ENCODE results near the gene RBMX. TPM values are rescaled to one million over a fixed set of nuclear protein-coding genes. Genes with fewer than 3 reads are reported as not detected.
"Not testable (repeated sequence)": the region's sequence is repeated elsewhere in the genome, so short reads cannot be mapped to it uniquely, and the experiment has no call there.

The RBMX gene
- total RNA-seq, 1 donor from 2014 or later: 133 TPM

GRCh38 chrX:136896121-136896914 lies 15.8 kb upstream of the RBMX start:
- Histone ChIP-seq H3K4me1 (ENCODE audit: insufficient read depth, low read length) (no peaks in the 10 kb centered on the region), H3K9ac (ENCODE audit: low read length) (no peak overlapping the region), H3K27ac (ENCODE audit: low read depth, low read length) (no peak overlapping the region), H3K9me3 (ENCODE audit: insufficient read depth, low read depth, low read length) (no peaks in the 10 kb centered on the region), H3K27me3 (ENCODE audit: insufficient read depth, low read length) (no peaks in the 10 kb centered on the region), H3K79me2 (ENCODE audit: insufficient read depth, low read length) (no peaks in the 10 kb centered on the region), H3K36me3 (ENCODE audit: insufficient read depth, low read length) (no peaks in the 10 kb centered on the region), H3K4me3 (ENCODE audit: insufficient read depth, low read depth, low read length) (no peak overlapping the region), H3K4me2 (ENCODE audit: low read length) (no peak overlapping the region), H2AFZ (ENCODE audit: low read depth, low read length) (no peak overlapping the region), H4K20me1 (ENCODE audit: insufficient read depth, low read length) (no peaks in the 10 kb centered on the region)
- FAIRE-seq (peak; percentile 70), DNase-seq (ENCODE audit: low read depth) (peak; percentile 31)
- TF ChIP-seq EZH2 (IDR thresholded peaks at IDR 0.05; ENCODE audit: insufficient read depth, low read length) (no peak), CTCF (IDR thresholded peaks at IDR 0.05; ENCODE audit: insufficient read depth, low read depth, low read length) (no peak)
- H3K9me3 Mint-ChIP-seq (ENCODE audit: unreplicated experiment): no peaks in the 10 kb centered on the region
- H3K27me3 Mint-ChIP-seq (ENCODE audit: low read depth, unreplicated experiment): no peaks in the 10 kb centered on the region
- H3K36me3 Mint-ChIP-seq (ENCODE audit: low read depth, unreplicated experiment): no peaks in the 10 kb centered on the region
- H3K27ac Mint-ChIP-seq (ENCODE audit: unreplicated experiment): no peak overlapping the region
- no peaks in the 10 kb centered on the region for H3K4me1 Mint-ChIP-seq (ENCODE audit: low read depth, unreplicated experiment)
- H3K4me3 Mint-ChIP-seq (ENCODE audit: unreplicated experiment): no peak overlapping the region

- Histone ChIP-seq H3K4me1 (ENCODE audit: insufficient read depth, low read length) (no peaks in the 10 kb centered on the region), H3K9ac (ENCODE audit: low read length) (no peak overlapping the region), H3K79me2 (ENCODE audit: insufficient read depth, low read length) (no peaks in the 10 kb centered on the region), H3K9me3 (ENCODE audit: insufficient read depth, low read depth, low read length) (no peaks in the 10 kb centered on the region), H3K27me3 (ENCODE audit: insufficient read depth, low read length) (no peaks in the 10 kb centered on the region), H3K27ac (ENCODE audit: low read depth, low read length) (no peak overlapping the region), H2AFZ (ENCODE audit: low read depth, low read length) (no peak overlapping the region), H3K36me3 (ENCODE audit: insufficient read depth, low read length) (no peaks in the 10 kb centered on the region), H4K20me1 (ENCODE audit: insufficient read depth, low read length) (no peaks in the 10 kb centered on the region), H3K4me2 (ENCODE audit: low read length) (no peak overlapping the region), H3K4me3 (ENCODE audit: insufficient read depth, low read depth, low read length) (no peak overlapping the region)
- Mint-ChIP-seq H3K27me3 (ENCODE audit: low read depth, unreplicated experiment) (no peaks in the 10 kb centered on the region), H3K9me3 (ENCODE audit: unreplicated experiment) (no peaks in the 10 kb centered on the region), H3K4me3 (ENCODE audit: unreplicated experiment) (no peak overlapping the region), H3K36me3 (ENCODE audit: low read depth, unreplicated experiment) (no peaks in the 10 kb centered on the region), H3K27ac (ENCODE audit: unreplicated experiment) (no peak overlapping the region), H3K4me1 (ENCODE audit: low read depth, unreplicated experiment) (no peaks in the 10 kb centered on the region)
- DNase-seq (ENCODE audit: low read depth) (no peak), FAIRE-seq (no peak)
- TF ChIP-seq CTCF (IDR thresholded peaks at IDR 0.05; ENCODE audit: insufficient read depth, low read depth, low read length) (no peak), EZH2 (IDR thresholded peaks at IDR 0.05; ENCODE audit: insufficient read depth, low read length) (no peak)
These were observed 11.9 kb upstream of the RBMX start for GRCh38 chrX:136892412-136892811.

GRCh38 chrX:136890596-136890995 lies 10.1 kb upstream of the RBMX start:
- not testable (repeated sequence) for H3K9me3 ChIP-seq (ENCODE audit: insufficient read depth, low read depth, low read length); H3K27me3 ChIP-seq (ENCODE audit: insufficient read depth, low read length); DNase-seq (ENCODE audit: low read depth); H3K9me3 Mint-ChIP-seq (ENCODE audit: unreplicated experiment); H3K27ac Mint-ChIP-seq (ENCODE audit: unreplicated experiment); FAIRE-seq; H2AFZ ChIP-seq (ENCODE audit: low read depth, low read length); H3K36me3 Mint-ChIP-seq (ENCODE audit: low read depth, unreplicated experiment); H3K4me1 Mint-ChIP-seq (ENCODE audit: low read depth, unreplicated experiment); H3K4me1 ChIP-seq (ENCODE audit: insufficient read depth, low read length); H3K9ac ChIP-seq (ENCODE audit: low read length); H3K36me3 ChIP-seq (ENCODE audit: insufficient read depth, low read length); H3K79me2 ChIP-seq (ENCODE audit: insufficient read depth, low read length); H4K20me1 ChIP-seq (ENCODE audit: insufficient read depth, low read length); H3K4me2 ChIP-seq (ENCODE audit: low read length); H3K4me3 Mint-ChIP-seq (ENCODE audit: unreplicated experiment); H3K27ac ChIP-seq (ENCODE audit: low read depth, low read length); H3K27me3 Mint-ChIP-seq (ENCODE audit: low read depth, unreplicated experiment); H3K4me3 ChIP-seq (ENCODE audit: insufficient read depth, low read depth, low read length)

Data from astrocyte (in vitro differentiated cells and primary cell).